GM19467 (cell line): Measurements from ENCODE around the gene TIMM13.
A peak's percentile ranks its signal among the peaks of the same experiment; 100 is the strongest.

Source experiments
- ATAC-seq: cut with Tn5 transposase; IDR thresholded peaks from one replicate; pipeline ENCODE4 v1.9.1; 2021; ENCODE audit warnings: mild to moderate bottlenecking, moderate library complexity; ENCODE audit not compliant: unreplicated experiment

Gene TIMM13

DNA sequence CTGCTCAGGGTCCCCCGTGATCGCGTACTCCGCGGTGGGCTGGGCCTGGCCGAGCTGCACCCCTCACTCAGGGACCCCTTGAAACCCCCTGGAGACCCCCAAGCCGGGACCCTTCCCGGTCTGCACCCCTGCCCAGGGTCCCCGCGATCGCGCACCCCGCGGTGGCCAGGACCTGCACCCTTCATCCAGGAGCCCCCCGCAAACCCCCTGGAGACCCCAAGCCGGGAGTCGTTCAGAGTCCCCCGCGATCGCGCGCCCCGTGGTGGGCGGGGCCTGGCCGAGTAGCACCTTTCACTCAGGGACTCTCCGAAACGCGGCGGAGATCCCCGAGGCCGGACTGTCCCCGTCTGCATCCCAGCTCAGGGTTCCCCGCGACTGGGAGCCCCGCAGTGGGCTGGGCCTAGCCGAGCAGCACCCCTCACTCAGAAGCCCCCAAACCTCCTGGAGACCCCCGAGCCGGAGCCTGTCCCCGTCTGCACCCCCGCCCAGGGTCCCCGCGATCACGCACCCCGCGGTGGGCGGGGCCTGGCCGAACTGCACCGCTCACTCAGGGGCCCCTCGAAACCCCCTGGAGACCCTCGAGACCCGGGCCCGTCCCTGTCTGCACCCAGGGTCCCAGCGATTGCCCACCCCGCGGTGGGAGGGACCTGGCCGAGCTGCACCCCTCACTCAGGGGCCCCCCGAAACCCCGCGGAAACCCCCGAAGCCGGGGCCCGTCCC is 28.6 kb upstream of the TIMM13 start:
- peak; percentile 32 for ATAC-seq

DNA sequence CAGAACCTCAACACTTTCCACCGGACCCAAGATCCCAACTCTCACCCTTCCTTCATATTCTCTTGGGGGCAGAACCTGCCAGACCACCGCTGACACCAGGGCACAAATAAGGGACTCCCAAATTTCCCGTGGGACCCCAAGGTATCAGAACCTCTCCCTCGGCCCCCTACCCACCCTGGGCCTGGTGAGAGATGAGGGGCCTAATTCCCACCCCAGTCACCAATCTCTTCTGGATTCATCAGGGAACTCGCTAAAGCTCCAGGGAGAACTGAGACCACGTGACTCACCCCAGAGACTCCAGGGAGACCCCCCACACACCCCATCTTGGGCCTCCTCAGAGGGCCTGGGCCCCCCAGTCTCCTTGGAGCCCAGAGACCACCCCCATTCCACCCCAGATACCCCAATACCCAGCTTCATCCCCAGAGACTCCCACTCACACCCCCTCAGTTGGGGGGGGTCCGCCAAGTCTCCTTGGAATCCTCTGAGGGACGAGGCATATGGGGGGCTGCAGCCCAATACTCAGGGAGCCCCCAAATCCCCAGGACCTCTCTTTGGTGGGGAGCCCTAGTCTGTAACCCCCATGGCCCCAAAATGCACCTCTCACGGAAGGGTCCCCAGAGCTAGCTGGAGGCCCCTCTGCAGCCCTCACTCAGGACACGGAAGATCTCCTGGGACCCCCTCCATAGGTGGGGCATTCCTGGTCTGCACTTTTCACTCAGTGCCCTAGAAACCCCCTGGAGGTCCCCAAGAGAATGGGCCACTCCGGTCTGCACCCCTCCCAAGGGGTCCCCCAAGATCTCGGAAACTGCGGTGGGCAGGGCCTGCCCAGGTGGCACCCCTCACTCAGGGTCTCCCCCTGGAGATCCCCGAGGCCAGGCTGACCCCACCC is 27.8 kb upstream of the TIMM13 start:
- ATAC-seq: no peak

DNA sequence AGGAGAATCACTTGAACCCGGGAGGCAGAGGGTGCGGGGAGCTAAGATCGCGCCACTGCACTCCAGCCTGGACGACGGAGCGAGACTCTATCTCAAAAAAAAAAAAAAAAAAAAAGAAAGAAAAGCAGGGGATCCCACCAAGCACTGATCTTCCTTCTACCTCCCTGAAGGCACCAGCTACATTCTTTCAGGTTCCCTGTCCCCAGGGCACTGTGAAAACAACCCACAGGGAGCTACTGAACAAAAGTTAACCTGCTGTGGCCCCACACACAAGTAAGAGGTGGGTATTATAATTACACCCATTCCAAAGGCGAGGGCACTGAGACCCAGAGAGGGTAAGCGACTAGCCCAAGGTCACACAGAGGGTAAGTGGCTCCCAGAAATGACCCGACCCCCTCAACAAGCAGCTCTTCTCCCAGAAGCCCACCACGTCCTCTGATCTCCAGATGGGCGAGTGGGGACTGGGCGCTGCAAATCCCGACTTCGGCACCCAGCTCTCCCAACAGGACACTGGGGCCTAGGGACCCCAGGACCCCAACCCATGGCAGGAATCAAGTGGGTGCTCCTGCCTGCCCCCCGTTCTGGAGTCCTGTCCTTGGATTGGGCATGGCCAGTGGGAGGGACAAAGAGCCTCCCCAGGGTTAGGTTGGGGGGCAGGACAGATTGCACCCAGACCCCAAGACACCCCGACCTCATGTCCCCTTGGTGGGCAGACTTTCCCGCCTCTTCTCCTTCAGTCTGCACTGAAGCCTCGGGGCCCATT is 27.0 kb upstream of the TIMM13 start:
- no peak for ATAC-seq

DNA sequence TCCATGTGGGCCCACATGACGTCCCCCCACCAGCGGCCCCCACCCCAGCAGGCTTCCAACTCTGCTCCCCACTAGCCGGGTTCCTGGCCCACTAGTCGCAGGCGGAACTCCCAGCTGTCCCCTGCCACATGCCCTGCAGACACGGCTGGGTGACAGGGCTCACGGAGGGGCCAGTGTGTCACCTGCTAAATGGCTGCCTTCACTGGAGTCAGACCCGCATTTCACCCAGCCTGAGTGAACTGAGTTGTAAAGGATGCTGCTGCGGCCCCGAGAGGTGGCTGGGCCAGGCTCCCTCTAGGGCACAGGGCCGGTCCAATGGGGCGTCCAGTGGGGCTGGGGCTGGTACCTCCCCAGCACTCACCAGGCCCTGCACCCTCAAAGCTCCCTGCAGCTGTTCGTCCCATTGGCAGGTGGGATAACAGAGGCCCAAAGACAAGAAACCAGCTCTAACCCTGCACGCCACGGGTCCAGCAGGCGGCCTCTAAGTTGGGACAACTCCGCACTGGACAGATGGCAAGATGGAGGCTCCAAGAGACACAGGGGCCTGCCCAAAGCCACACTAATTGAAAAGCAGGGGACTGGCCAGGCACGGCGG is 26.1 kb upstream of the TIMM13 start:
- ATAC-seq: no peak

DNA sequence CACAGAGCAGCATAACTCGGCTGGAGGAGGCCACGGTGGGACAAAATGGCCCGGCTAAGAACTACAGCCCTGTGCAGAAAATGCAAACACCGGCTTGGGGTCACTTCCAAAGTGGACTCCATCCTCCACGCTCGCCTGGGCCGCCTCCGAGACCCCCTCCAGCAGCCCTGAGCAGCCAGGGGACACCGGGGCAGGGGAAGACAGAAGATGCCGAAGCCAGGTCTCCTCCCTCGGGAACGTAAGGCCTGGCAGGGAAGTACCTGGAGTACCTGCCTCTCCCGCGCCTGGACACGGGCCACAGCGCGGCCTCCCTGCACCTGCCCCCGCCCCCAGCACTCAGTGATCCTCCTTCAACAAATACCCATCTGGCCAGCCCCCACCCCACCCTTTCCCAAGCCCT is 24.4 kb upstream of the TIMM13 start:
- ATAC-seq: no peak

DNA sequence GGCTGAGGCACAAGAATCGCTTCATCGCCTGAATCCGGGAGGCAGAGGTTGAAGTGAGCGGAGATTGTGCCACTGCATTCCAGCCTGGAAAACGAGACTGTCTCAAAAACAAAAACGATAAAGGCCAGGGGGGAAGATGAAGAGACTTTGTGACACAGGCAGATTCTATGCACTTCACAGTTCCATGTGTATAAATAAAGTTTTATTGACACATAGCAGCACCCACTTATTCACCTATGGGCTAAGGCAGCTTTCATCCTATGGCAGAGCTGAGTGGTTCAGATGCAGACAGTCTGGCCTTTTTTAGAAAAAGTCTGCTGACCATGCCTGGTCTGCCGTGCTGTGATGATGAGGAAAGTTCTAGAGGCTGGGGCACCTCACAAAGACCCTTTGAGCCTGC is 23.8 kb upstream of the TIMM13 start:
- ATAC-seq: no peak

DNA sequence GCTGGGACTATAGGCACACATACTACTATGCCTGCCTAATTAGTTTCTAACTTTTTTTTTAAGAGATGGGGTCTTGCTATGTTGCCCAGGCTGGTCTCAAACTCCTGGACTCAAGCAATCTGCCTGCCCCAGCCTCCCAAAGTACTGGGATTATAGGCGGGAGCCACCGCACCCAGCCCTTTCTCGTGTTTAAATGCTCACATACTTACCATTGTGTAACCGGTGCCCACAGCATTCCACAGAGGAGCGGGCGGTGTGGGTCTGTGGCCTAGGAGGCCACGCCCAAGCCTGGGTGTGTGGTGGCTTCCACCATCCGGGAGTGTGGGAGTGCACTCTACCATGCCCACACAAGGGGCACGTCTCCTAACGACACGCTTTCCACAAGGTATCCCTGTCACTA is 21.6 kb upstream of the TIMM13 start:
- ATAC-seq: no peak

DNA sequence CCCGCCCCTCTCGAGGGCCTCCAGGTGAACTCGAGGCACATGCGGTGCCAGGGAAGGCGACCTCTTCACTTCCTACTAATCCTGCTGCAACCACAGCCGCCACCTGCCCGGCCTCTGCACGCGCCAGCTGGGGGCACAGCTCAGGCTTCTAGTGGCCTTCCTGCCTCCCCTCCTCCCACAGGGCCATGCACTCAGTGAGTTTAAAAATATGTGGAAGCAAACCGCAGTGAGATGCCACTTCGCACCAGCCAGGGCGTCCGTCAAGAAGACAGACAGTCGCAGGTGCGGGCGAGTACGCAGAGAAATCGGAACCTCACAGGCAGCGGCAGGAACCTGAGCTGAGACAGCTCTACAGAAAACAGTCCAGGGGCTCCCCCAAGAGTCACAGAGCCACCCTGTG is 19.0 kb upstream of the TIMM13 start:
- ATAC-seq: no peak

DNA sequence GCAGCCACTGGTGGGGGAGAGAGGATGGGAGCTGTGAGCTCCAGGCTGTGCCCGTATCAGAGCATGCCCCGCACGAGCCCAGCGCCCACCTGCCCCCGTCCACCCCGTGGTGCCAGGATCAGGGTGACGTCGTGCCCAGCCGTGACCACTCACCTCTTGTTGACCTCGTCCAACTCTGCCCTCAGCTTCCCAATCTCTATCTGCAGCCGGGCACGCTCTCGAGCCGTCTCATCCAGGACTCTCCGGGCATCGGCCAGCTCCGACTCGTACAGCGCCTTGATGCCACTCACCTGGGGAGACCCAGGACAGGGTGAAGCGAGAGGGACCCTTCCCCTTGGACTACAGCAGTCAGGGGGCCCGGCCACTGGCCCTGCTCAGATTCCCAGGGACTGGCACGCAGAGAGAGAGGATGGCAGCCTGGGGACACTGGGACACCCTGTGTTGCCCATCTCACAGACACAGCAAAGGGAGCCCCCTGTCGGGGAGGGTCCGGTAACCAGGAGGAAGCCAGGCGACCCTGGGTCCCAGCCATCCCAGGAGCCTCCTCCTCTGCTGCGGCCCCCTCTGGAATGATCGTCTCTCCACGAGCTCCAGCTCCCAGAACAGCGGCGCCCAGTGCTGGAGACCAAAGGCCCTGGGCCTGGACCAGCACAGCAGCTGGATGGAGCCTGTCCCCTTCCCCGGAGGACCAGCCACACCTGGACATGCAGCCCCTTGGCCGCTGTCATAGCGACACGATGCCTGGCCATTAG is 17.0 kb upstream of the TIMM13 start:
- no peak for ATAC-seq

DNA sequence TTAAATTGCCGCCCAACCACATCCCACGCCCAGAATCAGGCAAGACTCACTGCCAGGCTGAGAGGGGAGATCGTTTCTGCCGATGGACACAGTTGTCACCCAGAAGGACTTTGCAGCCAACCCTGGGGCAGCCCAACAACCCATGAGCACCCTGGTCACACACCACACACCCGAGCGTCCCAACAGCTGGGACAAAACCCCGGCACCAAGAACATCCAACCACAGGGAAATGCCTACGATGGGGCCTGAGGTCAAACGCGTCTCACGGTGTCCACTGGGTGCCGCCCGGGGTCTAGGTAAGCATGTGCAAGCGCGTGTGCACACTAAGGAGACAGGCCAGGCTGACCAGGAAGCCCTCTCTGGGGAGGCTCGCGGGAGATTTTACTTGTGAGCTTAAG is 16.4 kb upstream of the TIMM13 start:
- ATAC-seq: no peak

DNA sequence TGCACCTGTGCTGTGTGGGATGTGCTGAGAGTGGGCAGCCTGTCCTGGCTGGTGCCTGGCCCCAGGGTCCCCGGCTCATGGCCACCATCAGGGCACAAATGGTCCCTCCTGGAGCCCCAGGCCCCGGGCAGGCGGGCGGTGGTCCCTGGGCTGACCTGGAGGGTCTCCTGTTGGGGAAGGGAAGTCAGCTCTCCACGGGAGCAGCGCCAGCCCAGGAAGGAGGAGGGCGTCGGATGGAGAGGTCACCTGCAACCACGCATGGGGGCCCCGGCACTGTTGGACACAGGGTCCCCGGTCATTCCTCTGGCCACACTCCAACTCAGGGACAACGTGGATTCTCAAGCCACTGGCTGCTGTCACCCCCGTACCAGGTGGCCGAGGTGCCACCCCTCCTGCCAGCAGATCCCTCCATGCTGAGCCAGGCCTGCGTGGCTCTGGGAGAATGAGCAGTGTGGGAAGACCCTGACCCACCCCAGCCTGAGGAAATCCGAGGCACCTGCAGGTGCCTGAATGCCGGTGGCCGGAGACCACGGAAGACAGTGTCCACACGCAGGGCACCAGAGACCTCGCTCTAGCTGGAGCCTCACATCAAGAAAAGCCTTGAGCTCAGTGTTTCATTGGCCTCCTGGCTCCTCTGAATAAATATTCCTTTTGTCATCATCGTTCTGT is 15.9 kb upstream of the TIMM13 start:
- no peak for ATAC-seq

DNA sequence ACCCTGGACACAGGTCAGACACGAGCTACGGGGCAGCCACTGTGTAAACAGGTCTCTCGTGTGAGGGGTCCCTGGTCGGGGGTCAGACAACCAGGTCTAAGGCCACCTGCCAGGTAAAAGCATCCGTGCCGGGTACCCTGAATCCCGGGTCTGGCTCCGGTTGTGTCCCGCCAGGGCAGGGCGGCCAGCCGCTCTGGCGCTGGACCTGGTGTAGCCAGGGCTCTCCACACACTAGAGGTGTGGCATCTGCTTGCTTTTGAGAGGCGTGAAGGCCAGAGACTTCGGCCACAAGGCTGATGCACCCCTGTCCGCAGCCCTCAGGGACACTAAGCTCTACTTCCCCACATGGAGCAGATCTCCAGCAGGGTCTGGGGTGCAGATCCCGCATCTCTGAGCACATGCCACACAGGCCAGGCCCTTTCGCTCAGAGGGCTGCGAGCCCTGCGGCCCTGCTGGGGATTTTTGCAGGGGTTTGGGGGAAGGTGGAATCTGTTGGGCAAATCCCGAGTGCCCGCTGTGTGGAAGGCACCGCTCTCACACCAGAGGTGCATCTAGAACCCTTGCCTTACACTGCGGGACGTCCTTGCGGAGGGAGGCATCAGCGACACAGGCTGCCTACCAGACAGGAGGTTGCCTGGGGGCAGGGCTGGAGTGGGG is 13.8 kb upstream of the TIMM13 start:
- ATAC-seq: no peak

DNA sequence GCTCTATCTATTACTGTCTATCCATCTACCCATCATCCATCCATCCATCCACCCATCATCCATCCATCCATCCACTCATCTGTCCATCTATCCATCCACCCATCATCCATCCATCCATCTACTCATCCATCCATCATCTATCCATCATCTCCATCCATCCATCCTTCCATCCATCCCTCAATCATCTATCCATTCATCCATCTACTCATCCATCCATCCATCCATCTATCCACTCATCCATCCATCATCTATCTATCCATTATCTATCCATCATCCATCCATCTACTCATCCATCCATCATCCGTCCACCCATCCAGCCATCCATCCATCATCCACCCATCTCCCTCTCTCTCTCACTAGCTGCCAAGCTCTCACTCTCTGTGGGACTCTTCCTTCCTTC is 13.1 kb upstream of the TIMM13 start:
- ATAC-seq: no peak

DNA sequence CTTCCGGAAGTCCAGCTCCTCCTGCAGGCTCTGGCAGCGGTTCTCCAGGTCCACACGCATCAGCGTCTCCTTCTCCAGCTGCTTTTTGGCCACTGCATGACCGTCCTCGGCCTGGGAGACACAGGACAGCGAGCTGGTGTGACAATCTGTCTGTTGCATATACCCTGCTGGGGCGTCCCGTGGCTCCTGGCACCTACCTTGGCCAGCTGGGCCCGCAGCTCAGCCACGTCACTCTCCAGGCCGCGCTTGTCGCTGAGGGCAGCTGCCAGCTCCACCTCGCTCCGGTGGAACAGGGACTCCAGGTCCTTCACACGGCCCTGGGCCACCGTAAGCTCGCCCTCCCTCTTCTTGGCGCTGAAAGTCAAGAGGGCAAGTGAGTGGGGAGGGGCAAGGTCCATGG is 10.8 kb upstream of the TIMM13 start:
- no peak for ATAC-seq

DNA sequence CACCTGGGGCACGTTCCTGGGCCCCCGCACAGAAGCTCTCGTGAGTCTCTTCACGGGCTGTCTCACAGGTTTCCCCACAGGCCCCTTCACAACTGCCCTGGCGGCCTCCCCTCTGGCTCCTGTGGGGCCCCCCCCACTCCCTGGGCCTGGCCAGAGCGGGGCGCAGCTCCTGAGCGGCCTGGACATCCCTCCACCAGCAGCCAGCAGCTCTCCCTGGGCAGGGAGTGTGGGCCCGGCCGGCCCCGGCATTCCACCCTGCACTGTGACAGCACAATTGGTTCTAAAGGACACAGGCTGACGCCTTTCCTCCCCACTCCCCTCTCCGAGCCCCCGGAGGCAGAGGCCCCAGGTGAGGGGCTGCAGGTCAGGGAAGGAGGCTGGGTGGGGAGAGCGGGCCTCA is 9.5 kb upstream of the TIMM13 start:
- no peak for ATAC-seq

DNA sequence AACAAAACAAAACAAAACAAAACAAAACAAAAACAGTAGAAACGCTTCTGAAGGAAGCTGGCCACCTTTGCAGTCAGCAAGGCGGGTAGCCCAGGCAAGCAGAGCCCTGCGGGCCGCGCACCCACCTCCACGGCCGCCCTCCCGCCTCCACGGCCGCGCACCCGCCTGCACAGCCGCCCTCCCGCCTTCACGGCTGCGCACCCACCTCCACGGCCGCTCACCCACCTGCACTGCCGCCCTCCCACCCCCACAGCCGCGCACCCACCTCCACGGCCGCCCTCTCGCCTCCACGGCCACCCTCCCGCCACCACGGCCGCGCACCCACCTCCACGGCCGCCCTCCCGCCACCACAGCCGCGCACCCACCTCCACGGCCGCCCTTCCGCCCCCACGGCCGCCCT is 9.0 kb upstream of the TIMM13 start:
- ATAC-seq: no peak

DNA sequence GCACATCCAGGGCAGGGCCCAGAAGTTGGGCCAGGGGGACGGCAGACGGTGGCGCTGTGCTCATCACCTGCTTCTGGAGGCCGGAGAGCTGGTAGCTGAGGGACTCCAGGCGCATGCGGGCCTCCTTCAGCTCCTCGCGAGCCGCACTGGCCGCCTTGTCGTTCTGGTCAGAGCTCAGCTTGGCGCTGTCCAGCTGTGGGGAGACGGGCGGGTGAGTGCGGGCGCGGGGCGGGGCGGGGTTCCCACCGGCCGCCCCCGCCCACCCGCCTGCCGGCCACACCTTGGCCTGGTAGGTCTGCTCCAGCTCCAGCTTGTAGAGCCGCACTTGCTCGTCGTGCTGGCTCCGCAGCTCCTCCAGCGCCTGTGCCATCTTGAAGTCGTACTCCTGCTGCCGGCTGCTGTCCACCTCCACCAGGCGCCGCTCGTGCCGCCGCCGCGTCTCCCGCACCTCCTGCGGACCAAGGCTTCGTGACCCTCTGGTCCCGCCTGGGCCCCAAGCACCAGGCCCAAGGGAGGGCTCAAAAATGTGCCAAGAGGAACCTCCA is 7.4 kb upstream of the TIMM13 start:
- no peak for ATAC-seq

DNA sequence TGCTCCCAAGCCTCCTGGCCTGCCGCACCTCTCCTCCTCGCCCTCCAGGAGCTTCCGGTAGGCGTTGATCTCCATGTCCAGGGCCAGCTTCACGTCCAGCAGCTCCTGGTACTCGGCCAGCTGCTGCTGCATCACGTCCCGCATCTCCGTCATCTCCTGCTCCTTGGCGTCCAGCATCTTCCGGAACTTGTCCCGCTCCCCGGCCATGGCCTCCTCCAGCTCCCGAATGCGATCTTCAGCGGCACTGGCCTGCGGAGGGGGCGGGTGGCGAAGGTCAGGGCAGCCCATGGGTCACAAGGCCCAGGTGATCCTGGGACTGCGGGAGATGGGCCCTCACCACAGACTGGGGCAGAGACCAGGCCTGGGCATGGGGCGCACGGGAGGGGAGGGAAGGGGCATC is 6.9 kb upstream of the TIMM13 start:
- ATAC-seq: no peak

DNA sequence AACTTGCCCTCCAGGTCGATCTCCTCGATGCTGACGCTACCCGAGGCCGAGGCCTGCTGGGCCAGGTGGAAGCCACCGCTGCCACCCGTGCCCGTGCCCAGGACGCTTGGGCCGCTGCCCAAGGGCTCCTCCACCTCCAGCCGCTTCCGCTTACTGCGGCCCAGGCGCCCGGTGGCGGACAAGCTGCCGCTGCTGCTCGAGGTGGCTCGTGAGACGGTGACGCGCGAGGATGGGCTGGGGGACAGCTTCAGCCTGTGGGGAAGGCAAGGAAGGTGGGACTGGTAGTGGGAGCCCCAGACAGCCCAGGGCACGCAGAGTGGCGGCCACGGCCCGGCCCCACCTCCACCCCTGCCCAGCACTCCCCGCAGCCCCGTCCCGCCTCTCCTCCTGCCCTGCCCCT is 6.5 kb upstream of the TIMM13 start:
- ATAC-seq: no peak
